GM15510 (cell line): Measurements from ENCODE around the gene GMIP.

Source experiments
- POLR2A ChIP-seq: IDR thresholded peaks from 3 replicates; pipeline ENCODE4 v1.6.1; 2011; ENCODE audit warnings: borderline replicate concordance; ENCODE audit not compliant: insufficient read length; ENCODE audit errors: extremely low read depth

The GMIP gene

DNA sequence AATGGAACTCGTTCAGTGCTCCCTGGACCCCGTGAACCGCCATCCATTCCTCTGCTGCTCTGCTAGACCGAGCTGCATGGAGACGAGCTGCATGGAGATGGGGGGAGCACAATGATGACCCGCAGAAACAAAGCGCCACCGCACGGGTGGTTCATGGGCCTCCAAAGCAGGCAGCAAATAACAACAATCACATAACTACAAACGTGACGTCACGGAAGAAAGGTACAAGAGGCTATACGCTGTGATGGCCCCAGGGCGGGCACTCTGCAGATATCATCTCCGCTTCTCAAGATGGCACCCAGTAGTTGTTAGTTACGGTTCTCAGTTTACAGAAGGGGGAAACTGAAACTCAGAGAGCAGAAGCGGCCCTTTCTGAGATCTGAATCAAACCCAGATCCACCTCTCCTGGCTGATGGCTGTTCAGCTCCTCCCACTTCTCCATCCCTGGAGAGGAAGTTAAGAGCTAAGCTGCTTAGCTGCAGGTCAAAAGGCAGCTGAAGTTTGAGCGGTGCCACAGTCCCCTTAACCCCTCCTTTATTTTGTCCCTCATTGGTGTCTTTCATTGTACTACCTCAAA is 18.3 kb upstream of the GMIP start:
- peak; percentile 64 for TF ChIP-seq POLR2A

DNA sequence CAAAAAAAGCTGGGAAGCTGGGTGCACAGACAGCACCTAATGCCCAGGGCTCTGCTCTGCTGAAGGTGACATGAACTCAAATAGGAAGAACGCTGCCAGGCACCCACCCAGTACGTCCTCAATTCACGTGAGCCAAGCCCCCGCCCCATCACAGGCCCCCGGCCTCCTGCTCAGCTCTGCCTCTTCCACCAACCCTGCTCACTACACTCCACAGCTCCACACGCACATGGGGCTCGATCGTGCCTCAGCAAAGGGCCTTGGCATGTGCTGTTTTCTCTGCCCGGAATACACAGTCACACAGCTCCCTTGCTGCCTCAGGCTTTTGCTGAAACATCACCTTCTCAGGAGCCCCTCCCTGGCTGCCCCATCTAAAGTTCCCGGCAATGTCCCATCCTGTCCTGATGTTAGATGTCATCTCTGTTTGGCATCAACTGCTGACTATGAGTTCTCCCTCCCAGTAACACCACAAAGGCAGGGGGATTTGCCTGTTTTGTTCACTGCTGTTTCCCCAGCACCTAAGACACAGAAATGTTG is 17.8 kb upstream of the GMIP start:
- no peak for TF ChIP-seq POLR2A

DNA sequence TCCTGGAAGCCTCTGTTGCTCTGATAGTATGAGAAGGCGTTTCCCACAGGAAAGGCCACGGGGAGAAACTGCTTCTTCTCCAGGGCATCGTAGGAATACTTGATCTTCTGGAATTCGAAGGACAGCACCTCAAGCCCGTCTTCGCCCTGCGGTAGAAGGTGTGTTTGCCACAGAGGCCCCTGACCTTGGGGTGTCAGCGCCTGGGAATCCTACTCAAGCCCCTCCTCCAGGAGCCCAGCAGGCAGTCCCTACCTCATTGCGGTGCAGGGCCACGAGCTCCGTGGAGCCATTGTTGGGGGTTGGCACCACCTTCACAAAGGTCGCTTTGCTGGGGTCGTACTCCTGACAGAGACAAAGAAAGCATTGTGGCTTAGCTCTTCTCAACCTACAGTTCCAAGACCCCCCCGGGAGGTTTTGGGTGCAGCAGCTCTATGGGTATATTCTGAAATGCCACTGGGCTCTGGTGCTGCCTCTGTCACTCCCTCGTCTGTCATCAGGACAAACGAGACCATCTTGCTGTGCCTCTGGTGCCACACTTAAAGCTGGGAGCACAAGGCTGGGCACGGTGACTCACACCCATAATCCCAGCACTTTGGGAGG is 16.3 kb upstream of the GMIP start:
- TF ChIP-seq POLR2A, result no peak

DNA sequence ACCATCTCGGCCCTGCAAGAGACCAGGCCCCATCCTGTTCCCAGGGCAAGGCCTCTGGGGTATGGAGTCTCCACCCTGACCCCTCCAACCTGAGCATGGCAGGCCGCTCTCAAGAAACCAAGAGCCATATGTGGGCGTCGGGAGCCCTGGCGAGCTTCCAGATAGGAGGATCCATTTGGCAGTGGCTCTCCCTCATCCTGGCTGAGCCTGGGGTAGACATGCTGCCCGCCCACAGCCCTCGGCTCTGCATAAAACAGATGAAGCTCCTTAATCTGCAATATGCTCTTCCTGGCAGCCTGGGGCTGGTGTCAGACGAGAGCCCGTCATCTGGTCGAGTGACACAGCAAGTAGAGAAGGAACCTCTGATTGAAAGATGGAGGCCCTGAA is 13.9 kb upstream of the GMIP start:
- TF ChIP-seq POLR2A, result no peak

DNA sequence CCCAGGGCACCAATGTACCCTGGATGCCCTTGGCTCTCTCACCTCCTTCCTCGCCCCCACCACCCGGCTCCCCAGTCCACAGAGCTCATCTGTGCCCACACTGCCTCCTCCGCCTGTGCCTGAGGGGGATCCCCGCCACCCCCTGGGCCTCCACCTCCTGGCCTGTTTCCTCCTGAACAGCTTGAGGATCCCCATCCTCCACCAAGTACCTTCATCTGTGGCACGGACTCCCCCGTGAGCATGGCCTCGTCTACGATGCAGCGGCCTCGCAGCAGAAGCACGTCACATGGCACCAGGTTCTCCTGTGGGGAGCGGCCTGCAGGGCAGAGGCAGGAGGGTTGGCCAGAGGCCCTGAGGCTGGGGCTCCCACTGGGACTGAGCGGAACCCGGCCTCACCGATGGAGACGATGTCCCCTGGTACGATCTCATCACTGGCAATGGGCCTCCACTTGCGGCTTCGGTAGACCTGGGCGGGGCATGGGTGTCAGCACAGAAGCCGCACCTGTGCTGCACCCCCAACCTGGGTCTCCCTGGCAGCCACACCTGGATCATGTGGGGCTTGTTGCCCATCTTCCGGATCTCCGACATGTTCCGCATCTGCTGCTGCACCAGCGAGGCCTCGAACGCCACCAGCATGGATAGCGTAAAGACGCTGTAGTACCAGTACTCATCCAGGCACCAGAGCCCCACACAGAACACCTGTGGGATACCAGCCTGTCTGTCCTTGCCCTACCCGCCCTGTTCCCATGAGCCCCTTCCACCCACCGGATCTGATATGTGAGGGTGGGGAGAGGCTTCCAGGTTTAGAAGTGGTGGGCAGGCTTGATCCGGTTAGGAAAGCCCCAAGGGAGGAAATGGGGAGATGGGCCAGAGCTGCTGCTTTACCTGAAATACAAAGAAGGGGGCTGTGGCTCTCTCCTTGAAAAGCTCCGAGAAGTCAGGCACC is 13.3 kb upstream of the GMIP start:
- peak; percentile 10 for TF ChIP-seq POLR2A

DNA sequence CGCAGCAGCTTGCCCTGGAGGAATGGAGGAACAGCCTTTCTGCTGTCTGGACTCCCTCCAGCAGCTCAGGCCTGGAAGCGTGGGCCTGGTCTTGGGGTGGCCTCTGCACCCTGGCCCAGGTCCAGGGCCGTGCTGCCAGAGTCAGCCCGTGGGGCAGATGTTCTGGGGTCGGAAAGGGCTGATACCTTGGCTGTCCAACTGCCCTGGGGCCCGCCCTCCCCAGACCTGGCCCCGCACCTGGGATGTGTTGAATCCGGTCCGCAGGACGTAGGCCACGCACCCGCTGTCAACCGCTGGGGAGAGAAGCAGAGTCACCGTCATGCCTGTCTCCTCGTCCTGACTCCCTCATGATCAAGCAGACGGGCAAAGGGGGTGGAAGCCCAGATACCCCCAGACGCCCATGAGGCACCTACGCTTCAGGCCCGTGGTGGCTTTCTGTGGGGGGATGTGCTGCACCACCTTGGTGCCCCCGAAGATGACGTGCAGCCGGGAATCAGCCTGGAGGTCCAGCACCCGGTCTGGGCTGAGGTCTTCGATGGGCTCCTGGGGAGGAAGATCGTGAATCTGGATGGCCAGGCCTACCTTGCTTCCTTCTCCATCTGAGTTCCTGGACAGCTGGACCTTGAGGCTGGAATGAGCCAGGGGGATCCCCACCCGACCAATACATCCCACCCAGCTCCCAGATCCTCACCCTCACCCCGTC is 12.3 kb upstream of the GMIP start:
- no peak for TF ChIP-seq POLR2A

DNA sequence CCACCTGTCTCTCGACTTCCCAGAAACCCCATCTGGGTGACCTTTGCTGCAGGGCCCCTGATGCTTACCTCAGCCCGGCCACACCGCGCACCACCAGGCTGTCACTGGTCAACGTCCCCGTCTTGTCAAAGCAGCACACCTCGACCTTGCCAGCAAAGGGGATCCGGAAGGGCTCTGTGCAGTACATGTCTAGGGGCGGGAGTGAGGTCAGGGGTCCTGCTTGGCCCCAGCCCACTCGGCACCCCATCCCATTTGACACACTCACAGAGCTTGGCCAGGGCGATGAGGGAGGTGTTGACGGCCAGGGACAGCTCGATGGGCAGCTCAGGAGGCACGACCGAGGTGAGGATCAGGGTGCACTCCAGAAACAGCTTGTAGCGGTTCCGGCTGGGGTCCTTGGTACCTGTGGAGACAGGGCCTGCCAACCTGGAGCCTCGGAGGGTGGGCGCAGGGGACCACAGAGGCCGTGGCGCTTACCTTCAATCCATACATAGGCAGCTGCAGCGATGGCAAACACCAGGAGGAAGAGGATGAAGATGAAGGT is 11.7 kb upstream of the GMIP start:
- TF ChIP-seq POLR2A, result no peak

DNA sequence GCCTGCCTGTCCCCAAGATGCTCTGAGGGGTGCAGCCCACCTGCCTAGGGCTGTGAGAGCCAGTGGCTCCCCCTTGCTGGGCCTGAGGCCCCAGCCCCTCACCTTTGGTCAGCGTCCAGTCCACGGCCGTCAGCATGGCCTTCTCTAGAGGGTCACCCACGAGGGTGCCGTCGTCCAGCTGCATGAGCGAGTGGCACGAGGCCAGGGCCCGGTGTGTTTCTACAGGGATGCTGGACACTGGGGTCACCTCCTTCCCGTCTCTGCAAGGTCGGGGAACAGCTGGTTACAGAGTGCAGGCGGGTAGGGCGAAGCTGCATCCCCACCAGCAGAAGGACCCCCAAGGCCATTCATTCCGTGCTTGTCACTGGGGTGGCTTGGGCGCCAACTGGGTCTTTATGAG is 11.0 kb upstream of the GMIP start:
- TF ChIP-seq POLR2A, result no peak

DNA sequence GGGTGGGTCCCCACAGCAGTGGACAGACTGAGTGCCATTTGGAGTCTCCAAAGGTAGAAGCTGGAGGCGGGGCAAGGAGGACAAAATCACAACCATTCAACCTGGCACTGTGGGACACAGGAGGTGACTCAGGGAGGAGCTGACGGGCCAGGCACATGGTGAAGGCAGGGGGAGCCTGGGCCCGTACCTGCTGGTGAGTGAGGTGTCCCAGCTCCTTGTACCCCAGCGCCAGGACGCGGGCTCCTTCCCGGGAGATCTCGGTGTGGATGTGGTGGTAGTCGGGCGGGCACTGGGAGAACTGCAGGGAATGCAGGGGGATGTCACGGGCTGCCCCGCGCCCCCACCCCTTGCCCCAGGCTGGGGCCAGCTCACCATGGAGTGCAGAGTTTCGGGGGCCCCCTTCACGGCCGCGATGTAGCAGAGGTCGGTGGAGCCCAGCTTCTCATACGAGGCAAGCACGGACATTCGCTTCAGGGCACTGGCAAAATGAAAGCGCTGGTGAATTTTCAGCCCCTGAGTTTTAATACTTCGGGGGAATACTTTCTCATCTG is 10.2 kb upstream of the GMIP start:
- TF ChIP-seq POLR2A, result no peak

DNA sequence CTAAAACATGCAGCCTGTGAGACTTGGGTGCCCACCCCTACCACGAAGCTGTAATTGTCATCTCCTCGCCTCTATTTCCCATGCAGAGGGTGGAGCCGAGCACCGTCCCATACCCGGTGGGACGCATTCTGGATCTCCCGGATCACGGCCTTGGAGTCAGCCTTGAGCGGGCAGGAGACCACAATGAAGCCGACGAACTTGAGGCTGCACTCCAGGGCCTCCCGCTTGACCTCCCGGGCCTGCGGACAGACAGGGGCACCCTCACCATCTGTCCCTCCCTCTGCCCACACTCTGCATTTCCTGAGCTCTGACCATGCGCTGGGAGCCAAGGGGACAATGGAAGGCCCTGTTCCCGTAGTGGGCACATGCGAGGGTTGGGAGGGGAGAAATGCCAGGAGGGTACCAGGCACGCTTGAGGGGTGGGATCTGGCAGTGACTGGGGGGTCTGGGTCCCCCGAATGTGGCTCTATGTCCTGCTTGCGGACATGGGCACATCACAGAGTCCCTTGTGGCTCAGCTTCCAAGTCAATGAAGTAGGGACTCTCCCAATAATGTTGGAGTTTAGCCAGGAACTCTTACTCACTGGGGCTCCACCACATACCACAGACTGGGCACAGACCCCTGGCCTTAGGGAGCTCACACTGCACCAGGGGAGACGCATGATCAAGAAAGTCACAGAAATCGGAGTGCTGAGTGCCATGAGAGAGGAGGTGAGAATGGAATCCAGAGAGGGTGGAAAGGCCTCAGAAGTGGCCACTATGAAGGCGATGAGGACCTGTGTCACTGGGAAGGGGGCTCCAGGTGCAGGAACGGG is 9.2 kb upstream of the GMIP start:
- TF ChIP-seq POLR2A, result no peak

DNA sequence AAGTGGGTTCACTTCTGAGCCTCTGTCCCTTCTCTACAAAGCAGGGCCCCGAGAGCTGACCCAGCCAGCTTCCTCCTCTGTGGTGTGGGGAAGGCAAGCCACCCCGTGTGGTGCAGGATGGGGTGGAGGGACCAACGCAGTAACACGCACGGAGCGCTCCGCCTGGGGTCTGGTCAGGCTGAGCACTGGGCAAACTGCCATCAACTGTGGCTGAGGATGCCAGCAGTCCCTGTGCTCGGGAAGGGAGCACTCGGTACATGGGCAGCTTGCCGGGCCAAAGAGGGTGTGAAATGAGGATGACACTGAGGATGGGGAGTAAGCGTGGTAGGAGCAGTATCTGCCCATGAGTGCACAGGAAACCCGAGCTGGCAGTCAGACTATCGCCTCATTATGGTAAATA is 7.6 kb upstream of the GMIP start:
- no peak for TF ChIP-seq POLR2A

DNA sequence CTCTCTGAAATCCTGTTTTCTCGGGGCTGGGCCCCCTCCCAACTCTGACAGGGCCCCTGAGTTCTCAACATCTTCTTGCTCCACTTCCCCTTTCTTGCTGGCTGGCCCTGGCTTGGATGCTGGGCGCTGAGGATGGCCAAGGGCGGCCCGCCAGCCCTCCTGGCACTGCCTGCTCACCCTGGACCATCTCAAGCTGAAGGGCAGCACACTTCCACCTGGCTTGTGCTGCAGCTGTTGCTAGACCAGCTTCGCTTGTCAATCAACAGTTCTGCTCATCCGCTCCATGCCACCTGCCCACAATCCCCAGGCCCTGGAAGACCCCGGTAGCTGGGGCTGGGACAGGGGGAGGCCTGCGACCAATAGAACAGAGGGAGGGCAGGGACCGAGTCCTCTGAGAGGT is 6.9 kb upstream of the GMIP start:
- TF ChIP-seq POLR2A, result no peak

DNA sequence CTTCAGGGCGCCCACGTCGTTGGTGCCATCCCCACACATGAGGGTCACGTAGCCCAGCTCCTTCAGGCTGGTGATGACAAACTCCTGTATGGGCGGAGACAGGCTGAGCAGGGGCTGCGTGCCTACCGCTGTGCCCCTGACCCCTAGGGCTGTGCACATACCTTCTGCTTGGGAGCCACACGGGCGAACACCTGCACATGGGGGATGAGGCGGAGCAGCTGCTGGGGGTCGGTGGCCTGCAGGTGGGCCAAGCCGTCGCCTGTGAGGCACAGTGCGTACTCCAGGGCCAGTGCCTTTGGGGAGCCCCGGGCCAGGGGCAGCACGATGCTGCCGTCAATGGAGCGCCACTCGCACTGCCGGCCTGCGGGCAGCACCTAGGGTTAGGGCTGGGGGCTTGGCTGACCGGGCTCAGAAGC is 6.1 kb upstream of the GMIP start:
- TF ChIP-seq POLR2A, result no peak

DNA sequence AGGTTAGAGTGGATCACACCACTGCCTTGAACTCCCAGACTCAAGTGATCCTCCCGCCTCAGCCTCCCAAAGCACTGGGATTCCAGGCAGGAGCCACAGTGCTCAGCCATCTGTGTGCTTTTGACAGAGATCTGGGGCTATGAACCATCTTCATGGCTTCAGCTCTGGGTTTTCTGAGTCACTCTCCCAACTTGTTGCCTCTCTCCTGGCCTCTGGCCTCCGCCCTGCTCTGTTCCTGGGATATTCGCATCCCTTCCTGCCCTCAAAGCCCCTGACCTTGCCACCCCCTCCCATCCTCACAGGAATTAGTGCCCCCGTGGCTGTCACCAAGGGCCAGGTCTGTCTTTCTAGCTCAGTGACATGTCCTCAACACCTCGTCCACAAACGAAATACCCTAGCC is 5.7 kb upstream of the GMIP start:
- TF ChIP-seq POLR2A, result no peak

DNA sequence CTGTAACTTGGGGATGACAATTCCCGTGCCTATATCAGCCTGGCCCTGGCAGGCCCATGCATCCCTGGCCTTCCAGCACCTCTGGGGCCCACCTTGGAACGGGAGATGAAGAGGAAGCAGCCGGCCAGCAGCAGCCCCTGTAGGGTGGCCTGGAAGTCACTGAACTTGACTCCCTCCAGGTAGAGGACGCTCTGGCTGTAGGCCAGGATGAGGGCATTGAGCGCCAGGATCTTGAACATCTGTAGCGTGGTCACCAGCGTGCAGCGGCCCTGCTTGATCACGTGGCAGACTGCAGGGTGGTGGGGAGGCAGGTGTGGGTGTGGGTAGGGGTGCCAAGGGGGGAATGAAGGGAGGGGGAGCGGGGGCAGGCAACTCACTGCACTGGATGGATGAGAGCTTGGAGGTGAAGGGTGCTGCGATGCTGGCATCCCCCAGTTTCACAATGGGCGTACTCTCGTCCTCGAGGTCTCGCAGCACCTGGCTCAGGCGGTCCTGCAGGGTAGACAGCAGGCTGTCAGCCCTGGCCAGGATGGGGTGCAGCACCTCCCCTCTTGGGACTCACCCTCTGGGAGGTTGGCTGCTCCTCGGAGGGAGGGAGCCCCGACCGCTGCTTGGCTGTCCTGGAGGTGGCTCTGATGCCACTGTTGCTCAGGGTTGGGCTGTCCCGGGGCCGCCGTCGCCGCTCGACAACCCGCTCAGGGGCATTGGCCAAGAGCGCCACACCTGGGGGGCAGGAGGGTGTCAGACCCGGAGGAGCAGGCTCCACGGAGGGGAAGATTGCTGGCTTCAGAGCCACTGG is 3.8 kb upstream of the GMIP start:
- no peak for TF ChIP-seq POLR2A
